ENCODE measurements around the gene NRF1. TPM values are rescaled to one million over a fixed set of nuclear protein-coding genes. Genes with fewer than 3 reads are reported as not detected.

NRF1 gene
- total and polyA plus RNA-seq, 2 of the 13 experiments (the other 11 are each of a cell fraction or from before 2014, with no cell fraction given) = 9.3 to 10.1 TPM

DNA sequence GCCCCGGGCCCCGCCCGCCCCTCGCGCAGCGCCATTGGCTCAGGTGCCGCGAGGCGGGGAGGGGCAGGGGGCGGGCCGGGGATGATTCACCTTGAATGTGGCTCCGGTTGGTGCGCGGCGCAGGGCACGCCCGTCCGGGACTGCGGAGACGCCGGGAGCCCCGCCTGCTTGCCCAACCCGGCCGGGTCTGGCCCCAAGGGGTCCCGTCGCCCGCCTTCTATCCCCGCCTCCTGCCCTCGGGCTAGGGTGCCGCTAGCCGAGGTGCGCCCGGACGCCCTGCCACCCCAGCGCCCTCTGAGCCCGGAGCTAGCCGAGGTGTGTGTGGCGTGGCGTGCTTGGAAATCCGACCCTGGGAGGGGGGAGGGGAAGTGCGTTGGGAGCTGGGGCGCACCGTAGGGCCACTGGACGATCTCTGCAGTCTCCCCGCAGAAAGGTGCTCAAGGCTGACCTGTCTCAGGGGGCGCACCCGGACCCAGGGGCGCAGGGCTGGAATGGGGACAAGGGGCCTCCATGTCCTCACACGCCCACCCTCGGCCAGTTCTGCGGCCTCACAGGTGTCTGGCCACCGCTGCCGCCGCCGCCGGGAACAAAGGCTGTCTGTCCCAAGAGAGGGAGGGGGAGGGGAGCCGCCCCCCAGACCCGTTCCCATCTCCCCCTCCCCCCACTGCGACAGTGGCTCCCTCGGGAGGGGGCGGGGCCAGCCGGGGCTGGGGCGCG is 168.9 kb downstream of the NRF1 start (continued):
- TF ChIP-seq, protein P1, sequence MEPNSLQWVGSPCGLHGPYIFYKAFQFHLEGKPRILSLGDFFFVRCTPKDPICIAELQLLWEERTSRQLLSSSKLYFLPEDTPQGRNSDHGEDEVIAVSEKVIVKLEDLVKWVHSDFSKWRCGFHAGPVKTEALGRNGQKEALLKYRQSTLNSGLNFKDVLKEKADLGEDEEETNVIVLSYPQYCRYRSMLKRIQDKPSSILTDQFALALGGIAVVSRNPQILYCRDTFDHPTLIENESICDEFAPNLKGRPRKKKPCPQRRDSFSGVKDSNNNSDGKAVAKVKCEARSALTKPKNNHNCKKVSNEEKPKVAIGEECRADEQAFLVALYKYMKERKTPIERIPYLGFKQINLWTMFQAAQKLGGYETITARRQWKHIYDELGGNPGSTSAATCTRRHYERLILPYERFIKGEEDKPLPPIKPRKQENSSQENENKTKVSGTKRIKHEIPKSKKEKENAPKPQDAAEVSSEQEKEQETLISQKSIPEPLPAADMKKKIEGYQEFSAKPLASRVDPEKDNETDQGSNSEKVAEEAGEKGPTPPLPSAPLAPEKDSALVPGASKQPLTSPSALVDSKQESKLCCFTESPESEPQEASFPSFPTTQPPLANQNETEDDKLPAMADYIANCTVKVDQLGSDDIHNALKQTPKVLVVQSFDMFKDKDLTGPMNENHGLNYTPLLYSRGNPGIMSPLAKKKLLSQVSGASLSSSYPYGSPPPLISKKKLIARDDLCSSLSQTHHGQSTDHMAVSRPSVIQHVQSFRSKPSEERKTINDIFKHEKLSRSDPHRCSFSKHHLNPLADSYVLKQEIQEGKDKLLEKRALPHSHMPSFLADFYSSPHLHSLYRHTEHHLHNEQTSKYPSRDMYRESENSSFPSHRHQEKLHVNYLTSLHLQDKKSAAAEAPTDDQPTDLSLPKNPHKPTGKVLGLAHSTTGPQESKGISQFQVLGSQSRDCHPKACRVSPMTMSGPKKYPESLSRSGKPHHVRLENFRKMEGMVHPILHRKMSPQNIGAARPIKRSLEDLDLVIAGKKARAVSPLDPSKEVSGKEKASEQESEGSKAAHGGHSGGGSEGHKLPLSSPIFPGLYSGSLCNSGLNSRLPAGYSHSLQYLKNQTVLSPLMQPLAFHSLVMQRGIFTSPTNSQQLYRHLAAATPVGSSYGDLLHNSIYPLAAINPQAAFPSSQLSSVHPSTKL (CRISPR knock-in tag; IDR thresholded peaks at IDR 0.05) = no peak
- TF ChIP-seq, protein P2, sequence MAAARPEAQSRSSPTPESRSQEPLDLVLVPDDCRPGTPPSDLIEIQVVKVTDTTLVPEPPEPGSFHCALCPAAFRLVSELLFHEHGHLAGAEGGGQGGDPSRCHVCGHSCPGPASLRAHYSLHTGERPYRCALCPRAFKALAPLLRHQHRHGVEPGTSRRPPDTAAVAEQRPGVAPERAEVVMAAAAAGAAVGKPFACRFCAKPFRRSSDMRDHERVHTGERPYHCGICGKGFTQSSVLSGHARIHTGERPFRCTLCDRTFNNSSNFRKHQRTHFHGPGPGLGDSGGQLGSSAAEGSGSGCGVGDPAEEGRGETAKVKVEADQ (CRISPR knock-in tag; IDR thresholded peaks at IDR 0.05; ENCODE audit: borderline replicate concordance) = no peak

DNA sequence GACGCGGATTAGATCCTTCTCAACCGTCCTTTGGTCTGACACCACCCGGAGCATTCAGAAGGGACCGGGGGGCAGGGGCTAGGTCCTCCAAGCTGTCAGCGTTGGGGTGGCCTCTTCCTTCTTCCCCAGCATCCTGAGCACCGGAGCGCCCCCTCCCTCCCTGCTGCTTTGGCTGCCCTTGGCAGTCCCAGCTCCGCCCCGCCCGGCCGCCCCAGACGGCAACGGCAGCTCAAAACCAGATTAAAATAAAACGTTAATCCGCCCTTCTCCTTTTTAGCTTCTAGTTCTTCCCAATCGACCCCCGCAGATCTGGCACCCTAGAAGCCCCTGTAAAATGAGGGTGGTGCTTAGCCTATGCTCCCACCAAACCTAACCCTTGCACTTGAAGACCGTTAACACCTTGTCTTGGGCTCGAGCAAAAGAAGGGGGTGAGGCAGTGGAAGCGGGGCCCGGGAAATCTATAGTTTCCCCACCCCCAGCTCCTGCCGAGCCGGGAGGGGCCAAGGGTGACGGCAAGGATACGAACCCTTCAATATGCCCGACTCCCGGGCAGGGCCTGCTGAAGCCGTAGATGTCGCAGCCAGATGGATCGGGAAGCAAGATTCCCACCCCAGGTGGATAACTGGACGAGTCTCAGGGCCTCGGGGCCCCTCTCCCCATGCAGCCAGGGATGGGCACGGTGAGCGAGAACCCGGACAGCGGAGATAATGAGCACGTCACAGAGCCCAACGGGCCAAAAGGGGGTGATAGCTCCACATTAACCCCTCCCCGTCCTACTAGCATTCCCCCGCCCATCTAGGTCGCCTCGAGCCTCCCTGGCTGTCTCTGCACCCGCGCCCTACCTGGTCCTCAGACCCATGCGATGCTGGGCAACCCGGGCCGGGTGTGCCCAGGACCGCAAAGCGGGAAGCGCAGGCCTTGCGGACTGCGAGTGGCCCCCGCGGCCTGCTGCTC is 169.7 kb downstream of the NRF1 start:
- DNase-seq (ENCODE audit: low spot score) = no peak
- in situ Hi-C loops (cut with HindIII; ENCODE audit: extremely low pct_ligation_motif_present, low pct_unique_long_range_greater_than_20kb) (no loop called here), intact Hi-C loops (cut with micrococcal nuclease; ENCODE audit: unreplicated experiment) (loop anchor here (2.0 kb wide), 1 partner anchor 44 kb away; no protein-coding TSS in a partner anchor)
- Histone ChIP-seq H4K20me1 (ENCODE audit: insufficient read depth, low read length) (peaks cover 8% of the 10 kb centered on the region; the same call in 1 of the 2 replicates), H3K79me2 (ENCODE audit: insufficient read depth, low read length) (no peaks in the 10 kb centered on the region), H3K36me3 (replicated peaks in 1 of 2; ENCODE audit: control insufficient read depth in 1 of 2, insufficient read depth in 2 of 2, low read length in 2 of 2) (no peaks in the 10 kb centered on the region), H3K27me3 (ENCODE audit: control insufficient read depth in 1 of 2, insufficient read depth in 2 of 2, low read length in 2 of 2) (peaks cover 10 to 49% of the 10 kb centered on the region in 2 experiments), H2AFZ (ENCODE audit: low read length) (no peak overlapping the region), H3K4me1 (ENCODE audit: insufficient read depth, low read length) (peaks cover 24% of the 10 kb centered on the region), H3K4me2 (ENCODE audit: low read depth, low read length) (peak overlapping the region; percentile 91), H3K9ac (ENCODE audit: insufficient read depth, low read depth, low read length) (no peak overlapping the region), H3K4me3 (replicated peaks in 1 of 3; ENCODE audit: insufficient read depth in 1 of 3, low read depth in 2 of 3, low read length in 3 of 3) (peak overlapping the region; percentile 75 to 83 (median 82)), H3K27ac (ENCODE audit: extremely low read length, insufficient read depth, low read length) (no peak overlapping the region), H3K9me3 (ENCODE audit: low read length) (no peaks in the 10 kb centered on the region)
- POLR2A ChIA-PET = interaction anchor here (1.6 kb wide), 1 partner anchor 44 kb away, joined by 3 read pairs; no protein-coding TSS in a partner anchor
- 4% methylated on average over 11 of the region's 55 CpGs for whole genome bisulfite sequencing (ENCODE audit: low lambda C conversion rate)
- CTCF ChIA-PET (ENCODE audit: low intra/inter-chr PET ratio, low total read pairs) = no interaction called here
- BruUV-seq (replicated peaks) = no TSS peak
- ATAC-seq = no peak
- FAIRE-seq = no peak
- TF ChIP-seq, protein P3, sequence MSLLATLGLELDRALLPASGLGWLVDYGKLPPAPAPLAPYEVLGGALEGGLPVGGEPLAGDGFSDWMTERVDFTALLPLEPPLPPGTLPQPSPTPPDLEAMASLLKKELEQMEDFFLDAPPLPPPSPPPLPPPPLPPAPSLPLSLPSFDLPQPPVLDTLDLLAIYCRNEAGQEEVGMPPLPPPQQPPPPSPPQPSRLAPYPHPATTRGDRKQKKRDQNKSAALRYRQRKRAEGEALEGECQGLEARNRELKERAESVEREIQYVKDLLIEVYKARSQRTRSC (CRISPR knock-in tag; IDR thresholded peaks at IDR 0.05; ENCODE audit: low read depth) = no peak
- no peak for TF ChIP-seq ZNF629 (CRISPR knock-in tag; conservative IDR thresholded peaks at IDR 0.05)
- 0 out of 2 replicates have a peak, but pooled peaks have one; percentile 3 for TF ChIP-seq KMT2B (CRISPR knock-in tag; IDR thresholded peaks at IDR 0.05)
- no peak for TF ChIP-seq ATRX (CRISPR knock-in tag; IDR thresholded peaks at IDR 0.05; ENCODE audit: borderline replicate concordance)
- no peak for TF ChIP-seq TEAD3 (CRISPR knock-in tag; optimal IDR thresholded peaks at IDR 0.05; ENCODE audit: borderline replicate concordance)
- no peak for TF ChIP-seq REXO4 (CRISPR knock-in tag; IDR thresholded peaks at IDR 0.05; ENCODE audit: borderline replicate concordance)
- TF ChIP-seq EZH2 (conservative IDR thresholded peaks at IDR 0.05; ENCODE audit: low read depth, low read length) = peak; percentile 98
- TF ChIP-seq ZMYM4 (CRISPR knock-in tag; IDR thresholded peaks at IDR 0.05) = no peak
- TF ChIP-seq ZNF274 (CRISPR knock-in tag; IDR thresholded peaks at IDR 0.05) = no peak
- TF ChIP-seq, protein P4, sequence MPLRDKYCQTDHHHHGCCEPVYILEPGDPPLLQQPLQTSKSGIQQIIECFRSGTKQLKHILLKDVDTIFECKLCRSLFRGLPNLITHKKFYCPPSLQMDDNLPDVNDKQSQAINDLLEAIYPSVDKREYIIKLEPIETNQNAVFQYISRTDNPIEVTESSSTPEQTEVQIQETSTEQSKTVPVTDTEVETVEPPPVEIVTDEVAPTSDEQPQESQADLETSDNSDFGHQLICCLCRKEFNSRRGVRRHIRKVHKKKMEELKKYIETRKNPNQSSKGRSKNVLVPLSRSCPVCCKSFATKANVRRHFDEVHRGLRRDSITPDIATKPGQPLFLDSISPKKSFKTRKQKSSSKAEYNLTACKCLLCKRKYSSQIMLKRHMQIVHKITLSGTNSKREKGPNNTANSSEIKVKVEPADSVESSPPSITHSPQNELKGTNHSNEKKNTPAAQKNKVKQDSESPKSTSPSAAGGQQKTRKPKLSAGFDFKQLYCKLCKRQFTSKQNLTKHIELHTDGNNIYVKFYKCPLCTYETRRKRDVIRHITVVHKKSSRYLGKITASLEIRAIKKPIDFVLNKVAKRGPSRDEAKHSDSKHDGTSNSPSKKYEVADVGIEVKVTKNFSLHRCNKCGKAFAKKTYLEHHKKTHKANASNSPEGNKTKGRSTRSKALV (CRISPR knock-in tag; IDR thresholded peaks at IDR 0.05) = 0 out of 2 replicates have a peak, but pooled peaks have one; percentile 23
